A549 (cell line): ENCODE measurements around the gene SYNGR2. TPM values are rescaled to one million over a fixed set of nuclear protein-coding genes. Genes with fewer than 3 reads are reported as not detected.

ENCODE experiments used
- ATAC-seq, 2 experiments: fragments of 200-7000 bp in 1 of 2; fragments of >200 bp in 1 of 2; cut with Nextera tagmentation in 1 of 2; cut with Tn5 transposase in 1 of 2; 3 replicates each; pipeline versions ENCODE4 v1.8.0 to v1.9.1; 2018 to 2020; ENCODE audit warnings: mild to moderate bottlenecking in 1 of 2, moderate library complexity in 1 of 2
- CTCF ChIA-PET: fragments of 300-600 bp; sonication (Branson Sonifier 250); formaldehyde crosslinking; extraction: SDS; loops from one replicate; lab custom pipeline; 2021; ENCODE audit warnings: antibody characterized with exemption, inconsistent platforms; lab: Yijun Ruan, JAX
- POLR2A ChIA-PET: fragments of 350-600 bp; formaldehyde crosslinking; extraction: SDS; loops from one replicate; lab custom pipeline; 2021; ENCODE audit warnings: antibody characterized with exemption, inconsistent platforms; lab: Yijun Ruan, JAX
- DNase-seq, 2 experiments: peaks; one replicate each; pipeline versions ENCODE4 v3.0.0 to v3.0.0-alpha.2; 2011 to 2016; ENCODE audit warnings: low read depth in 1 of 2, low spot score in 1 of 2
- FAIRE-seq: peaks from 2 replicates; lab custom pipeline; 2011; peaks lifted over from hg19 to GRCh38; lab: Jason Lieb, UNC
- H3K27ac ChIP-seq, 2 experiments: fragments of >200 bp; sonication (Bioruptor Twin); formaldehyde crosslinking; 3 replicates each; pipeline ENCODE4 v1.5.1; 2016 to 2017
- H3K4me1 ChIP-seq: fragments of >200 bp; sonication (Bioruptor Twin); formaldehyde crosslinking; 3 replicates; pipeline ENCODE4 v1.6.1; 2016
- H3K4me2 ChIP-seq: fragments of >200 bp; sonication (Bioruptor Twin); formaldehyde crosslinking; 3 replicates; pipeline ENCODE4 v1.6.1; 2016
- H3K4me3 ChIP-seq: fragments of >200 bp; sonication (Bioruptor Twin); formaldehyde crosslinking; 3 replicates; pipeline ENCODE4 v1.5.1; 2016
- H3K9me3 ChIP-seq: fragments of >200 bp; sonication (Bioruptor Twin); formaldehyde crosslinking; 3 replicates; pipeline ENCODE4 v1.6.1; 2016
- BHLHE40 ChIP-seq: IDR thresholded peaks from 2 replicates; pipeline ENCODE4 v1.6.1; 2012; ENCODE audit warnings: low read depth, low read length, inconsistent platforms
- CBX2 ChIP-seq: fragments of 200-600 bp; sonication (generic); IDR thresholded peaks from 2 replicates; pipeline ENCODE4 v1.6.1; 2016; ENCODE audit warnings: low read depth, mild to moderate bottlenecking, borderline replicate concordance
- CEBPB ChIP-seq, 2 experiments: fragments of >200 bp in 1 of 2; sonication (Bioruptor Twin) in 1 of 2; formaldehyde crosslinking in 1 of 2; IDR thresholded peaks; 2 replicates each; pipeline ENCODE4 v1.6.1; 2012 to 2016
- CHD2 ChIP-seq: fragments of 150-350 bp; IDR thresholded peaks from 2 replicates; pipeline ENCODE4 v1.6.1; 2014; ENCODE audit warnings: low read length; ENCODE audit not compliant: partially characterized antibody
- FOSB ChIP-seq: fragments of 250-450 bp; sonication (Bioruptor Pico); IDR thresholded peaks from 2 replicates; pipeline ENCODE4 v1.5.0; 2020; ENCODE audit warnings: mild to moderate bottlenecking, moderate library complexity
- FOSL2 ChIP-seq, 2 experiments: fragments of 450-650 bp in 1 of 2; fragments of >200 bp in 1 of 2; sonication (Bioruptor Twin) in 1 of 2; formaldehyde crosslinking; IDR thresholded peaks; 2 replicates each; pipeline versions ENCODE4 v1.5.0 to v1.6.1; 2016 to 2020; ENCODE audit warnings: mild to moderate bottlenecking in 1 of 2, moderate library complexity in 1 of 2
- FOXS1 ChIP-seq: fragments of 250-450 bp; sonication (Bioruptor Pico); IDR thresholded peaks from 2 replicates; pipeline ENCODE4 v1.5.0; 2020; ENCODE audit warnings: mild to moderate bottlenecking, moderate library complexity
- HOXB13 ChIP-seq: fragments of 250-450 bp; sonication (Bioruptor Pico); IDR thresholded peaks from 2 replicates; pipeline ENCODE4 v1.5.0; 2020; ENCODE audit warnings: low read depth, mild to moderate bottlenecking, moderate library complexity
- HOXB5 ChIP-seq: fragments of 250-450 bp; sonication (Bioruptor Pico); IDR thresholded peaks from 2 replicates; pipeline ENCODE4 v1.5.0; 2020; ENCODE audit warnings: mild to moderate bottlenecking, moderate library complexity
- JUN ChIP-seq, 2 experiments: fragments of >200 bp; sonication (Bioruptor Twin); formaldehyde crosslinking; IDR thresholded peaks; 2 replicates in 1 of 2; 3 replicates in 1 of 2; pipeline ENCODE4 v1.6.1; 2016 to 2017
- JUNB ChIP-seq: fragments of >200 bp; sonication (Bioruptor Twin); formaldehyde crosslinking; IDR thresholded peaks from 2 replicates; pipeline ENCODE4 v1.6.1; 2016
- NPAS2 ChIP-seq: fragments of 250-450 bp; sonication (Bioruptor Pico); IDR thresholded peaks from 2 replicates; pipeline ENCODE4 v1.8.0; 2022; ENCODE audit warnings: mild to moderate bottlenecking, moderate library complexity, borderline replicate concordance
- PHF8 ChIP-seq: fragments of 200-600 bp; sonication (generic); IDR thresholded peaks from 2 replicates; pipeline ENCODE4 v1.6.1; 2016; ENCODE audit warnings: low read depth, mild to moderate bottlenecking, antibody characterized with exemption, moderate library complexity, borderline replicate concordance
- POLR2A ChIP-seq: IDR thresholded peaks from 2 replicates; pipeline ENCODE4 v1.6.1; 2012; ENCODE audit warnings: mild to moderate bottlenecking, low read length
- RARB ChIP-seq: fragments of 250-450 bp; sonication (Bioruptor Pico); IDR thresholded peaks from 2 replicates; pipeline ENCODE4 v1.8.0; 2021; ENCODE audit warnings: mild to moderate bottlenecking, moderate library complexity
- RCOR1 ChIP-seq: fragments of 150-350 bp; IDR thresholded peaks from 2 replicates; pipeline ENCODE4 v1.6.1; 2014; ENCODE audit warnings: antibody characterized with exemption, low read length, low read depth
- REST ChIP-seq: fragments of 200-600 bp; sonication (generic); IDR thresholded peaks from 2 replicates; pipeline ENCODE4 v1.6.1; 2016; ENCODE audit warnings: antibody characterized with exemption, mild to moderate bottlenecking, moderate library complexity
- RFX5 ChIP-seq: fragments of 450-650 bp; IDR thresholded peaks from 2 replicates; pipeline ENCODE4 v1.7.1; 2014; ENCODE audit warnings: antibody characterized with exemption, mild to moderate bottlenecking, moderate library complexity
- SMC3 ChIP-seq: fragments of >200 bp; sonication (Bioruptor Twin); formaldehyde crosslinking; IDR thresholded peaks from 3 replicates; pipeline ENCODE4 v1.6.1; 2018; ENCODE audit warnings: inconsistent platforms
- TP53 ChIP-seq: fragments of 250-450 bp; sonication (Bioruptor Pico); IDR thresholded peaks from 2 replicates; pipeline ENCODE4 v1.5.0; 2021; ENCODE audit warnings: mild to moderate bottlenecking, moderate library complexity
- ZC3H11A ChIP-seq: fragments of 450-650 bp; IDR thresholded peaks from 2 replicates; pipeline ENCODE4 v1.6.1; 2014; ENCODE audit warnings: antibody characterized with exemption, mild to moderate bottlenecking
- ZFP36 ChIP-seq: fragments of 450-650 bp; IDR thresholded peaks from 2 replicates; pipeline ENCODE4 v1.6.1; 2014; ENCODE audit warnings: borderline replicate concordance; ENCODE audit not compliant: partially characterized antibody
- ZNF302 ChIP-seq: fragments of 250-450 bp; sonication (Bioruptor Pico); IDR thresholded peaks from 2 replicates; pipeline ENCODE4 v1.9.0; 2021; ENCODE audit warnings: inconsistent platforms, mild to moderate bottlenecking, moderate library complexity
- WGBS: methylation state at CpG from one replicate; pipeline ENCODE4 v1.1.6; 2017; ENCODE audit errors: missing lambda C conversion rate; 5-methylcytosine and 5-hydroxymethylcytosine counted together
- polyA minus RNA-seq: library from RNA; depleted of rRNA, polyadenylated mRNA; stranded (reverse); fragments of >200 nt; gene quantifications from 2 replicates; pipeline ENCODE4 v1.2.3, GENCODE V29; 2011; rRNA and poly(A)+ RNA removed
- polyA plus RNA-seq, 4 experiments: library from polyadenylated mRNA; depleted of rRNA in 3 of 4; stranded (reverse); fragments of >200 nt; fragmentation: RNase III in 1 of 4; extraction: RNeasy Plus Mini Kit Qiagen cat#74134 plus additional on column Dnase treatment in 1 of 4; gene quantifications; 2 replicates in 3 of 4; 3 replicates in 1 of 4; pipeline ENCODE4 v1.2.3, GENCODE V29; 2011 to 2017
- TF ChIP-seq, protein P1 (sequence below): fragments of >200 bp; sonication (Bioruptor Twin); formaldehyde crosslinking; IDR thresholded peaks from 2 replicates; pipeline ENCODE4 v1.6.1; 2016
- TF ChIP-seq, protein P2 (sequence below): fragments of >200 bp; sonication (Bioruptor Twin); formaldehyde crosslinking; IDR thresholded peaks from 3 replicates; pipeline ENCODE4 v1.6.1; 2016

Gene SYNGR2, protein sequence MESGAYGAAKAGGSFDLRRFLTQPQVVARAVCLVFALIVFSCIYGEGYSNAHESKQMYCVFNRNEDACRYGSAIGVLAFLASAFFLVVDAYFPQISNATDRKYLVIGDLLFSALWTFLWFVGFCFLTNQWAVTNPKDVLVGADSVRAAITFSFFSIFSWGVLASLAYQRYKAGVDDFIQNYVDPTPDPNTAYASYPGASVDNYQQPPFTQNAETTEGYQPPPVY
- polyA plus RNA-seq (2011; rRNA removed), result 113 and 133 TPM in 2 replicates
- 274 and 334 TPM in 2 replicates for polyA plus RNA-seq (2012; cell fraction: cytosol; rRNA removed)
- polyA plus RNA-seq (2012; cell fraction: nucleus; rRNA removed), result 224 and 303 TPM in 2 replicates
- polyA plus RNA-seq (2017; fragmentation: RNase III; extraction: RNeasy Plus Mini Kit Qiagen cat#74134 plus additional on column Dnase treatment), result 102 to 108 TPM (median 106 TPM) in 3 replicates
- polyA minus RNA-seq, result 176 and 189 TPM in 2 replicates

DNA sequence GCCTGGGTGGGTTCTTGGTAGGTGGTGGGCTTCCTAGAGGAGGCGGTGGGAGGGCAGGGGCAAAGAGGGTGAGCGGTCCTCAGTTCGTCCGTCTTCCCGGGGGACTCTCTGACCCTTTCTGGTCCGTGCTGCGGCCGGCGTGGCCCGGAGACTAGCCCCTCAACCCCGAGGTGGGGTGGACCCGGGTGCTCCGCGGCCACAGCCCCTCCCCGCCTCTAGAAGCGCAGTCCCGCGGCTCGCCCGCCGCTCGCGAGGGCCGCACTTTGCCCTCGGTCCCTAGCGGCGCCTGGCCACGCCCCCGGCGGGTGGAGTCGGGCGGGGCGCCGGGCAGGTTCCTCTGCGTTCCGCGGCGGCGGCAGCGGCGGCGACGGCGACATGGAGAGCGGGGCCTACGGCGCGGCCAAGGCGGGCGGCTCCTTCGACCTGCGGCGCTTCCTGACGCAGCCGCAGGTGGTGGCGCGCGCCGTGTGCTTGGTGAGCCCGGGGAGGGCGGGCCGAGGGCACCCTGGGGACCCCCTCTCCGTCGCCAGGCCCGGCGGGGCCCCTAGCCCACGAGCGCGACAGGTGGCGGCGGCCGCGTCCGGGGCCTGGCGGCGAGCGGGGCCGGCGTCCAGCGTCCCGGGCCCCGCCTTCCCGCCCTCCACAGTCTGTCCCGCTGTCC lies at the start of gene SYNGR2:
TSS of gene SYNGR2 (plus strand) at position 340 of the 661 bp plus-strand sequence. CDS start at position 376, 36 bp downstream.
- Histone ChIP-seq H3K4me1 (peaks cover 26% of the 10 kb centered on the region), H3K9me3 (no peaks in the 10 kb centered on the region), H3K27ac (peak within 1 kb of the TSS; percentile 86 to 96), H3K4me2 (peak within 1 kb of the TSS; percentile 91)
- DNase-seq (peak; percentile 83 to 97), FAIRE-seq (no peak)
- TF ChIP-seq ZFP36 (peak; percentile 57), RARB (CRISPR knock-in tag) (no peak), BHLHE40 (no peak), HOXB13 (CRISPR knock-in tag) (no peak), RCOR1 (no peak), RFX5 (no peak), TP53 (peak; percentile 32; the same call in 1 of the 2 replicates), ZC3H11A (no peak), FOSB (no peak), CHD2 (peak; percentile 89), CBX2 (no peak), NPAS2 (no peak), CEBPB (IDR thresholded peaks at IDR 0.05) (no peak), FOSL2 (IDR thresholded peaks at IDR 0.05) (no peak), FOSL2 (CRISPR knock-in tag; IDR thresholded peaks at IDR 0.05) (0 out of 2 replicates have a peak, but pooled peaks have one; percentile 6), REST (peak; percentile 88), POLR2A (peak; percentile 76), PHF8 (peak; percentile 63; the same call in 1 of the 2 replicates), SMC3 (0 out of 3 replicates have a peak, but pooled peaks have one; percentile 7), JUNB (no peak), FOXS1 (CRISPR knock-in tag) (no peak), ZNF302 (no peak), HOXB5 (CRISPR knock-in tag) (0 out of 2 replicates have a peak, but pooled peaks have one; percentile 51), JUN (IDR thresholded peaks at IDR 0.05) (peak in 1 of 2 experiments; percentile 89; a peak in 3 of 5 replicates)
- TF ChIP-seq, protein P1, sequence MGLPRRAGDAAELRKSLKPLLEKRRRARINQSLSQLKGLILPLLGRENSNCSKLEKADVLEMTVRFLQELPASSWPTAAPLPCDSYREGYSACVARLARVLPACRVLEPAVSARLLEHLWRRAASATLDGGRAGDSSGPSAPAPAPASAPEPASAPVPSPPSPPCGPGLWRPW, result no peak
- TF ChIP-seq, protein P2, sequence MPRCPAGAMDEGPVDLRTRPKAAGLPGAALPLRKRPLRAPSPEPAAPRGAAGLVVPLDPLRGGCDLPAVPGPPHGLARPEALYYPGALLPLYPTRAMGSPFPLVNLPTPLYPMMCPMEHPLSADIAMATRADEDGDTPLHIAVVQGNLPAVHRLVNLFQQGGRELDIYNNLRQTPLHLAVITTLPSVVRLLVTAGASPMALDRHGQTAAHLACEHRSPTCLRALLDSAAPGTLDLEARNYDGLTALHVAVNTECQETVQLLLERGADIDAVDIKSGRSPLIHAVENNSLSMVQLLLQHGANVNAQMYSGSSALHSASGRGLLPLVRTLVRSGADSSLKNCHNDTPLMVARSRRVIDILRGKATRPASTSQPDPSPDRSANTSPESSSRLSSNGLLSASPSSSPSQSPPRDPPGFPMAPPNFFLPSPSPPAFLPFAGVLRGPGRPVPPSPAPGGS, result 0 out of 3 replicates have a peak, but pooled peaks have one; percentile 68
- TF ChIP-seq, all 56 proteins: peak for 11
- ChIA-PET POLR2A (interaction anchor here (1.4 to 1.5 kb wide), 2 partner anchors 27 to 41 kb away, joined by 3 to 8 read pairs; no protein-coding TSS in a partner anchor), CTCF (interaction anchor here (0.6 to 13.2 kb wide), 8 partner anchors 8 to 149 kb away, joined by 4 to 295 read pairs (median 9); partner anchors contain the start of genes AFMID, C17orf99 and TK1)
- WGBS, result 2% methylated on average over 22 of the region's 84 CpGs
- H3K4me3 ChIP-seq, result peak within 1 kb of the TSS; percentile 89
- ATAC-seq, result peak; percentile 64 to 66
